SK-N-MC (cell line): ENCODE measurements around the gene THY1.
"Not testable (repeated sequence)": the region's sequence is repeated elsewhere in the genome, so short reads cannot be mapped to it uniquely, and the experiment has no call there.

ENCODE experiments used
- EZH2 ChIP-seq: fragments of 200-600 bp; sonication (generic); IDR thresholded peaks from one replicate; pipeline ENCODE4 v1.6.1; 2017; ENCODE audit warnings: antibody characterized with exemption
- FOXP2 ChIP-seq: optimal IDR thresholded peaks from 2 replicates; pipeline ENCODE3; 2011; ENCODE audit warnings: mild to moderate bottlenecking, moderate library complexity; ENCODE audit not compliant: insufficient read depth; ENCODE audit errors: extremely low read length, control extremely low read depth
- POLR2AphosphoS5 ChIP-seq: IDR thresholded peaks from 2 replicates; pipeline ENCODE4 v1.6.1; 2012; ENCODE audit warnings: mild to moderate bottlenecking, low read depth, low read length, borderline replicate concordance

DNA sequence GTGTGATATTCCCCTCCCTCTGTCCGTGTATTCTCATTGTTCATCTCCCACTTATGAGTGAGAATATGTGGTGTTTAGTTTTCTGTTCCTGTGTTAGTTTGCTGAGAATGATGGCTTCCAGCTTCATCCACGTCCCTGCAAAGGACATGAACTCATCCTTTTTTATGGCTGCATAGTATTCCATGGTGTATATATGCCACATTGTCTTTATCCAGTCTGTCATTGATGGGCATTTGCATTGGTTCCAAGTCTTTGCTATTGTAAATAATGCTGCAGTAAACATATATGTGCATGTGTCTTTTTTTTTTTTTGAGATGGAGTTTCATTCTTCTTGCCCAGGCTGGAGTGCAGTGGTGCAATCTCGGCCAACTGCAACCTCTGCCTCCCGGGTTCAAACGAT lies 14.5 kb upstream of the THY1 start:
- TF ChIP-seq EZH2, POLR2AphosphoS5, FOXP2: not testable (repeated sequence)
